ENCODE measurements around the gene GRIP2. TPM values are rescaled to one million over a fixed set of nuclear protein-coding genes. Genes with fewer than 3 reads are reported as not detected.

Gene GRIP2
- total and polyA plus RNA-seq, 2 donors (not counting 1 experiment from before 2014, with no cell fraction given), result under 0.01 to 0.87 TPM

DNA sequence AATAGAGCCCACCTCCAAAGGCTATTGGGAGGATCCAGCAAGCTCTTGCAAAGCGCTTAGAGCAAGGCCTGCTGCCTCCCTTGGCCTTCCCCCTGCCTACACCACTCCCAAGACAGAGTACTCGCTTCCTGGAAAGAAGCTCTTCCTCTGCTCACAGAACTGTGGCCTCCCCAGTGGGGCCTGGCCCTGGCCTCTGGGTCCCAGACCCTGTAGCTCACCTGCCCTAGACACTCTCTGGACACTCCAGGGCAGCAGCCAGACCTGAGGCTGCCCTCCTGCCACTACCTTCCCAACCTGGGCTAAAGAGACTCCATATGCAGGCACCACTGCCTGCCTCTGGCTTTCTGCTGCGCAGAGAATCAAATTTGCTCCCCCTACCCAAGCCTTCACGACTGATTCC, 49.9 kb downstream of the GRIP2 start:
- H2AFZ ChIP-seq (ENCODE audit: low read length), result no peak overlapping the region
- H3K79me2 ChIP-seq (ENCODE audit: control insufficient read depth, insufficient read depth, low read length), result no peaks in the 10 kb centered on the region
- H3K27ac ChIP-seq (ENCODE audit: insufficient read depth, low read length), result no peak overlapping the region
- no peaks in the 10 kb centered on the region for H3K27me3 ChIP-seq (ENCODE audit: control insufficient read depth, insufficient read depth, low read length)
- TF ChIP-seq, protein P1, sequence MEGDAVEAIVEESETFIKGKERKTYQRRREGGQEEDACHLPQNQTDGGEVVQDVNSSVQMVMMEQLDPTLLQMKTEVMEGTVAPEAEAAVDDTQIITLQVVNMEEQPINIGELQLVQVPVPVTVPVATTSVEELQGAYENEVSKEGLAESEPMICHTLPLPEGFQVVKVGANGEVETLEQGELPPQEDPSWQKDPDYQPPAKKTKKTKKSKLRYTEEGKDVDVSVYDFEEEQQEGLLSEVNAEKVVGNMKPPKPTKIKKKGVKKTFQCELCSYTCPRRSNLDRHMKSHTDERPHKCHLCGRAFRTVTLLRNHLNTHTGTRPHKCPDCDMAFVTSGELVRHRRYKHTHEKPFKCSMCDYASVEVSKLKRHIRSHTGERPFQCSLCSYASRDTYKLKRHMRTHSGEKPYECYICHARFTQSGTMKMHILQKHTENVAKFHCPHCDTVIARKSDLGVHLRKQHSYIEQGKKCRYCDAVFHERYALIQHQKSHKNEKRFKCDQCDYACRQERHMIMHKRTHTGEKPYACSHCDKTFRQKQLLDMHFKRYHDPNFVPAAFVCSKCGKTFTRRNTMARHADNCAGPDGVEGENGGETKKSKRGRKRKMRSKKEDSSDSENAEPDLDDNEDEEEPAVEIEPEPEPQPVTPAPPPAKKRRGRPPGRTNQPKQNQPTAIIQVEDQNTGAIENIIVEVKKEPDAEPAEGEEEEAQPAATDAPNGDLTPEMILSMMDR (conservative IDR thresholded peaks at IDR 0.05 in 1 of 2, IDR thresholded peaks at IDR 0.05 in 1 of 2; ENCODE audit: low read depth in 1 of 2, low read length in 2 of 2), result no peak
- TF ChIP-seq EZH2 (IDR thresholded peaks at IDR 0.05; ENCODE audit: low read length, missing control alignments), result no peak
- no peak overlapping the region for H3K4me3 ChIP-seq (replicated peaks in 1 of 4; ENCODE audit: control extremely low read depth in 1 of 4, insufficient read depth in 1 of 4, low read depth in 3 of 4, low read length in 4 of 4)
- no peak overlapping the region for H3K4me2 ChIP-seq (ENCODE audit: extremely low read depth, insufficient read depth, low read length)
- H3K4me1 ChIP-seq (ENCODE audit: control insufficient read depth, extremely low read depth, insufficient read depth, low read length), result no peaks in the 10 kb centered on the region
- no peaks in the 10 kb centered on the region for H3K36me3 ChIP-seq (ENCODE audit: control insufficient read depth, insufficient read depth, low read length)
- no peaks in the 10 kb centered on the region for H3K9me3 ChIP-seq (ENCODE audit: control insufficient read depth, insufficient read depth, low read depth, low read length)
- DNase-seq (ENCODE audit: low read depth in 2 of 2), result no peak
- H3K9ac ChIP-seq (ENCODE audit: insufficient read depth, low read length), result no peak overlapping the region
- H4K20me1 ChIP-seq (ENCODE audit: control insufficient read depth, extremely low read depth, insufficient read depth, low read length), result no peaks in the 10 kb centered on the region

DNA sequence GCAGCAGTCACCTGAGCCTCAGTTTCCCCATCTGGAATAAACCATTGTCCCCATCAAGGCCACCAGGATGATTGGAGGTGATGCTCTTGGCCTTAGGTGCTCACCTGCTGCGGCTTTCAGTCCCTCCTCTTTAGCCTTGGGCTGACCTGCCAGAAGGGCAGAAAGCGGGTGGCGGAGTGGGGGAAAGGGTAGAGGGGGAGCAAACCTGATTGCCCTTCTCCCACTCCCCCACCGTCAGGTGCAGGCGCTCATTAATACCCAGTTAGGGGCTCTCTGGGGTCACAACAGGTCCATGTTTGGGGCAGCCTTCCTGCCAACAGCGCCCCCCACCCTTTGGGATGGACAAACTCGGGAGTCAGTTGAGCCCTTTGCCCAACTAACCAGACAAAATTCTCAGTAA, 50.5 kb downstream of the GRIP2 start:
- no peaks in the 10 kb centered on the region for H3K79me2 ChIP-seq (ENCODE audit: control insufficient read depth, insufficient read depth, low read length)
- H3K27ac ChIP-seq (ENCODE audit: insufficient read depth, low read length), result no peak overlapping the region
- no peak overlapping the region for H3K9ac ChIP-seq (ENCODE audit: insufficient read depth, low read length)
- no peaks in the 10 kb centered on the region for H3K9me3 ChIP-seq (ENCODE audit: control insufficient read depth, insufficient read depth, low read depth, low read length)
- no peak overlapping the region for H3K4me3 ChIP-seq (replicated peaks in 1 of 4; ENCODE audit: control extremely low read depth in 1 of 4, insufficient read depth in 1 of 4, low read depth in 3 of 4, low read length in 4 of 4)
- no peak overlapping the region for H2AFZ ChIP-seq (ENCODE audit: low read length)
- no peaks in the 10 kb centered on the region for H3K36me3 ChIP-seq (ENCODE audit: control insufficient read depth, insufficient read depth, low read length)
- no peak for DNase-seq (ENCODE audit: low read depth in 2 of 2)
- TF ChIP-seq, protein P1 (conservative IDR thresholded peaks at IDR 0.05 in 1 of 2, IDR thresholded peaks at IDR 0.05 in 1 of 2; ENCODE audit: low read depth in 1 of 2, low read length in 2 of 2), result no peak
- no peak for TF ChIP-seq EZH2 (IDR thresholded peaks at IDR 0.05; ENCODE audit: low read length, missing control alignments)
- H4K20me1 ChIP-seq (ENCODE audit: control insufficient read depth, extremely low read depth, insufficient read depth, low read length), result no peaks in the 10 kb centered on the region
- no peak overlapping the region for H3K4me2 ChIP-seq (ENCODE audit: extremely low read depth, insufficient read depth, low read length)
- H3K27me3 ChIP-seq (ENCODE audit: control insufficient read depth, insufficient read depth, low read length), result no peaks in the 10 kb centered on the region
- H3K4me1 ChIP-seq (ENCODE audit: control insufficient read depth, extremely low read depth, insufficient read depth, low read length), result no peaks in the 10 kb centered on the region

DNA sequence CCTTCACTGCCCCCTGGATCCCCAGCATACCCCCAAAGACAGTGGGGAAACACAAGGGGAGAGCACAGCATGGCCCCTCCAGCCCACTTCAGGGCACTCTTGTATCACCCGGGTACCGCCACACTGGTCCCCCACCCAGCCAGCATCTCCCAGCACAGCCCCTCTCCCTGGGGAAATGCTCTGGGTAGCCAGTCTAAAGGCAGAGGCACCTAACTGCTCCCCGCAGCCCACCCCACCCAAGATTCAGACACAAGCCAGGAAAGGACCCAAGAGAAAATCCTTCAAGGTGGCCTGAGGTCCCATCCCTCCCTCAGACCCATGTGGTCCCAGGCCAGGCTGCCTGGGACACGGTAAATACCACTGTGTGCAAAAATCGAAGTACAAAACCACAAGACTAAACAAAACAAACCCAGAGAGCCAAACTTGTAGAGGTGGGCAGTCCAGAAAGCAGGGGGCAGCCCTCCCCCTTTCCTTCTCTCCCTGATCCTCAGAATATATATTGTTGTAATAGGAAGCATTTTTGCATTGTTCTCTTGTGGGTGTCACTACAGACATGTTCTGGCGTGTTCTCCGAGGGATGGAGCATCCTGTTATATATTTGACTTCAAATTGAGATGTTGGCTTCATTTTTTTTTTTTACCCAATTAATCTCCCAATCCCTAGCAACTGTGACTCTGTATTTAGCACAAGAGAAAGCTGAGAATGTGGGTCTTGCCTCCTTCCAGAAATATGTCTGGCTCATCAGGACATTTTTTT, 51.7 kb downstream of the GRIP2 start:
- no peak overlapping the region for H3K4me2 ChIP-seq (ENCODE audit: extremely low read depth, insufficient read depth, low read length)
- TF ChIP-seq, protein P1 (conservative IDR thresholded peaks at IDR 0.05 in 1 of 2, IDR thresholded peaks at IDR 0.05 in 1 of 2; ENCODE audit: low read depth in 1 of 2, low read length in 2 of 2), result no peak
- H3K27ac ChIP-seq (ENCODE audit: insufficient read depth, low read length), result no peak overlapping the region
- no peaks in the 10 kb centered on the region for H3K36me3 ChIP-seq (ENCODE audit: control insufficient read depth, insufficient read depth, low read length)
- H2AFZ ChIP-seq (ENCODE audit: low read length), result no peak overlapping the region
- DNase-seq (ENCODE audit: low read depth in 2 of 2), result no peak
- no peak overlapping the region for H3K9ac ChIP-seq (ENCODE audit: insufficient read depth, low read length)
- H3K4me1 ChIP-seq (ENCODE audit: control insufficient read depth, extremely low read depth, insufficient read depth, low read length), result no peaks in the 10 kb centered on the region
- no peak overlapping the region for H3K4me3 ChIP-seq (replicated peaks in 1 of 4; ENCODE audit: control extremely low read depth in 1 of 4, insufficient read depth in 1 of 4, low read depth in 3 of 4, low read length in 4 of 4)
- H3K9me3 ChIP-seq (ENCODE audit: control insufficient read depth, insufficient read depth, low read depth, low read length), result no peaks in the 10 kb centered on the region
- no peaks in the 10 kb centered on the region for H3K79me2 ChIP-seq (ENCODE audit: control insufficient read depth, insufficient read depth, low read length)
- H3K27me3 ChIP-seq (ENCODE audit: control insufficient read depth, insufficient read depth, low read length), result no peaks in the 10 kb centered on the region
- H4K20me1 ChIP-seq (ENCODE audit: control insufficient read depth, extremely low read depth, insufficient read depth, low read length), result no peaks in the 10 kb centered on the region
